MG63 (cell line): ENCODE data around the gene ATP5MC3. TPM values are rescaled to one million over a fixed set of nuclear protein-coding genes. Genes with fewer than 3 reads are reported as not detected.

Source experiments
- DNase-seq: peaks from one replicate; pipeline ENCODE4 v3.0.0-alpha.2; 2020
- H3K27me3 ChIP-seq: fragments of 250-450 bp; sonication (Bioruptor Pico); 2 replicates; pipeline ENCODE4 v1.5.1; 2020; ENCODE audit warnings: mild to moderate bottlenecking, moderate library complexity
- H3K36me3 ChIP-seq: fragments of 250-450 bp; sonication (Bioruptor Pico); 2 replicates; pipeline ENCODE4 v1.5.1; 2020; ENCODE audit warnings: mild to moderate bottlenecking, moderate library complexity
- H3K4me3 ChIP-seq: fragments of 250-450 bp; sonication (Bioruptor Pico); 2 replicates; pipeline ENCODE4 v1.5.1; 2020; ENCODE audit warnings: mild to moderate bottlenecking, moderate library complexity
- H3K9me3 ChIP-seq: fragments of 250-450 bp; sonication (Bioruptor Pico); 2 replicates; pipeline ENCODE4 v1.5.1; 2020; ENCODE audit warnings: mild to moderate bottlenecking, moderate library complexity
- total RNA-seq: library from RNA; depleted of rRNA; stranded (reverse); fragments of >200 nt; shearing (Covaris generic); gene quantifications from 2 replicates; pipeline ENCODE4 v1.2.3, GENCODE V29; 2014; ENCODE audit warnings: low replicate concordance

The ATP5MC3 gene
- total RNA-seq, 1 experiment from 2014 or later = 228 TPM

DNA sequence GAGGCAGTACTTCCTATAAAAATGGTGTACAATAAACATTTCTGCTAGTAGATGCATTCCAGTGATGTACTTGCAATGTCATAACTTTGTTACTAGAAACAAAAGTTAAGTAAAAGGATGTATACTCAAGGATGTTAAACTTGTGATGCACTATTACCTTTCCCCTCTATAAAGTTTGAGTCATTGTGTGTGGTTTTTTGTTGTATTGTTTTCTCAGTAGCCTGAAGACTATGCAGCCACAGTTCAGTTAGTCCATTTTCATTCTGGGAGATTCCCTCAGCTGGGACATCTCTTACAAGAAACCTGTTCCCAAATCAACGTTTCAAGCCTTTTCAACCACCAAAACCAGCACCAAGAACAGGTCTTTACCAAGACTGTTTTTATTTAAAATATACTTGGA lies 5.6 kb downstream of the ATP5MC3 start:
- Histone ChIP-seq H3K27me3 (no peaks in the 10 kb centered on the region), H3K9me3 (no peaks in the 10 kb centered on the region), H3K36me3 (peaks cover 52% of the 10 kb centered on the region), H3K4me3 (no peak overlapping the region)
- no peak for DNase-seq

GRCh38 chr2:175175320-175175719 lies 6.2 kb downstream of the ATP5MC3 start:
- peaks cover 46% of the 10 kb centered on the region for H3K36me3 ChIP-seq
- no peak for DNase-seq

DNA sequence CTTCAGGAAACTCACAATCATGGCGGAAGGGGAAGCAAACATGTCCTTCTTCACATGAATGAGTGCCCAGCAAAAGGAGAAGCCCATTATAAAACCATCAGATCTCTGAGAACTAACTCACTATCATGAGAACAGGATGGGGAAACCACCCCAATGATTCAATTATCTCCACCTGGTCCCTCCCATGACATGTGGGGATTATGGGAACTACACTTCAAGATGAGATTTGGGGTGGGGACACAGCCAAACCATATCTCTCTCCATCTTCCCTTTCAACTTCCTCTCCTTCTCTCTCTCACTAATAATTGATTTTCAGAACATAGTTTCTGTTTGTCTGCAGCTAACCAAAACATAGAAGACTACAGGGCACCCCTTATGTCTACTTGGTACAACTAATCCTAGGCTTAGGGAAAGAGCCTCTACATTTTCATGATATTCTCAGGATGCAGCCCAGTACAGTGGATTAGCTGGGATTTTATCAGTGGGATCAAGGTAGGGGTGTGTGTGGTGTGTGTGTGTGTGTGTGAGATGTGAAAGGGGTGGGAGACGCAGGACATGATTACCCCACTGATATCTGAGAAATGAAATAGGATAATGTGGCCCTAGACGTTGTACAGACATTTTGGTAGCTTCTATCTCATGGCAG lies 10.7 kb downstream of the ATP5MC3 start:
- H3K9me3 ChIP-seq = no peaks in the 10 kb centered on the region
- no peak overlapping the region for H3K4me3 ChIP-seq

More at GRCh38 chr2:175175320-175175719, 6.2 kb downstream of the ATP5MC3 start:
- no peaks in the 10 kb centered on the region for H3K9me3 ChIP-seq
- no peak overlapping the region for H3K4me3 ChIP-seq
- H3K27me3 ChIP-seq = no peaks in the 10 kb centered on the region

DNA sequence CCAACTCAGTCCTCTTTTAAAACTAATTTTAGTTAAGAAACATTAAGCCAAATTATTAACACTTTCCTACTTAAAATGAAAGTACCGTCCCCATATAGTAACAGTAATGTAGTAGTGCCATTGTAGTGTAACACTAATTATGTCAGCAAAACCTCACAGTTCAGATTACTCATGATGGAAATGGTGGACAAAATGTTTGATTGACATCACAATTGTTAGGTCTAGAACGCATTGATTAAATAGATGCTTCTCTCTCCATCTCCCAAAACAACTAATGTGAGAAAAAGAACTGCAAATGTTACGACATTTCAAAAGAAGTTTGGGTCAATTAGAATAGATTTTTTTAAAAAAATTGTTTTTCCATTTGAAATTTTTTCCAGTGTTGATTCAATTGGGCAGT lies 12.3 kb downstream of the ATP5MC3 start:
- Histone ChIP-seq H3K36me3 (peaks cover 5% of the 10 kb centered on the region), H3K4me3 (peak overlapping the region; percentile 99), H3K9me3 (no peaks in the 10 kb centered on the region), H3K27me3 (no peaks in the 10 kb centered on the region)
- DNase-seq = no peak

More for the DNA sequence above, 10.7 kb downstream of the ATP5MC3 start:
- no peaks in the 10 kb centered on the region for H3K27me3 ChIP-seq
- no peak for DNase-seq
- H3K36me3 ChIP-seq = peaks cover 2% of the 10 kb centered on the region

- DNase-seq = no peak
- H3K36me3 ChIP-seq = peaks cover 5% of the 10 kb centered on the region
- no peaks in the 10 kb centered on the region for H3K27me3 ChIP-seq
- peak overlapping the region; percentile 99 for H3K4me3 ChIP-seq
- H3K9me3 ChIP-seq = no peaks in the 10 kb centered on the region
Measured at GRCh38 chr2:175168564-175168945, 13.0 kb downstream of the ATP5MC3 start.

DNA sequence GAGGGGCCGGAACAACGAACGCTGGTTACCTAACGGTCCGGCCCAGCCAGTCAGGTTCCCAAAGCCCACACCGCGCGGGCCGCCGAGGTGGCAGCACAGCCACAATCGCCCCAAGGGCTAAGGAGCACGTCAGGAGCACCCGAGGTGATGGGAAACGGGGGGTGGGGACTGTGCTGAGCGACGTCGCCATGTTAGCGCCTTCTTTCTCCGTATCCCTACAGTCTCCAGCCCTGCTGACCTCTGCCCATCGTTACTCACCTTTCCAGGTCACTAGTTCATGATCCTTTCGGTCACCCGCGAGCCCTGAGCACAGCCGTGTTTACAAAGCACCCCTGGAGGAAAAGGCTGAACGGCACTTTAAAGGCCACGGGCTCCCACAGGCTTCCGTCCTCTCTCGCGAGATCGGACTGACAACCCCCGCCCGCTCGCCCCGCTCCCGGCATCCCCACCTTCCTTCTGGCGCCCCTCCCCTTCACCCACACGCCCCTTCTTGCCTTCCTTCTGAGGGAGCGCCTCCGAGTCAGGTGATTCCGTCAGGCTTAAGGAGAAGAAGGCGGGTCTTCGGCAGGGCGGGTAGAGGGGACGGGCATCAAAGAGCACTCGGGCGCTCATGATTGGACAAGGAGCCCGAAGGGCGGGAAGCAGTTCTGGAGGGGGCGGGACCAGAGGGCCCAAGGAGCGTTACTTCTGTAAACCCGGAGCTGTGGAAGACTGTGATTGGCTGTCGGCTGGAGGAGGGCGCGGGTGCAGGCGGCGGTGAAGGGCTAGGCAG lies 13.5 kb downstream of the ATP5MC3 start, which contains the start of gene ATF2:
Gene ATF2, minus strand, starts transcription at position 412 of the 772 bp plus-strand sequence. CDS start 31,760 bp downstream, outside the sequence.
- Histone ChIP-seq H3K4me3 (peak within 1 kb of the TSS; percentile 99), H3K9me3 (no peaks in the 10 kb centered on the region), H3K36me3 (peaks cover 5% of the 10 kb centered on the region), H3K27me3 (no peaks in the 10 kb centered on the region)
- DNase-seq = peak; percentile 99

GRCh38 chr2:175167076-175167791 lies 14.3 kb downstream of the ATP5MC3 start:
- Histone ChIP-seq H3K36me3 (peaks cover 5% of the 10 kb centered on the region), H3K9me3 (no peaks in the 10 kb centered on the region), H3K4me3 (peak overlapping the region; percentile 99), H3K27me3 (no peaks in the 10 kb centered on the region)
- DNase-seq = peak; percentile 58

- Histone ChIP-seq H3K4me3 (peak overlapping the region; percentile 99), H3K9me3 (no peaks in the 10 kb centered on the region), H3K27me3 (no peaks in the 10 kb centered on the region), H3K36me3 (peaks cover 5% of the 10 kb centered on the region)
- no peak for DNase-seq
Measured at GRCh38 chr2:175166216-175166824, 15.2 kb downstream of the ATP5MC3 start.

- no peak for DNase-seq
- H3K27me3 ChIP-seq = no peaks in the 10 kb centered on the region
- H3K36me3 ChIP-seq = peaks cover 14% of the 10 kb centered on the region
- H3K9me3 ChIP-seq = no peaks in the 10 kb centered on the region
- H3K4me3 ChIP-seq = no peak overlapping the region
Measured at GRCh38 chr2:175164235-175164634, 17.3 kb downstream of the ATP5MC3 start.

DNA sequence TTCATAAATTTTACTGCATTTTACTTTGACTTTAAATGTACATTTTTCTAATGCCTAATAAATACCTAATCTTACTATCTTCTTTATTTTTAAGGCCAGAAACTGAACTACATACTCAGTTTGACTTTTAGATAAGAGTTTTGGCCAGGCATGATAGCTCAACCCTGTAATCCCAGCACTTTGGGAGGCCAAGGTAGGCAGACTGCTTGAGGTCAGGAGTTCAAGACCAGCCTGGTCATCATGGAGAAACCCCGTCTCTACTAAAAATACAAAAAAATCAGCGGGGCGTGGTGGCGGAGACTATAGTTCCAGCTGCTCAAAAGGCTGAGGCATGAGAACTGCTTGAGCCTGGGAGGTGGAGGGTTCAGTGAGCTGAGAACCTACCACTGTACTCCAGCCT lies 22.6 kb downstream of the ATP5MC3 start:
- Histone ChIP-seq H3K4me3 (no peak overlapping the region), H3K9me3 (no peaks in the 10 kb centered on the region), H3K27me3 (no peaks in the 10 kb centered on the region), H3K36me3 (peaks cover 17% of the 10 kb centered on the region)
- DNase-seq = no peak

DNA sequence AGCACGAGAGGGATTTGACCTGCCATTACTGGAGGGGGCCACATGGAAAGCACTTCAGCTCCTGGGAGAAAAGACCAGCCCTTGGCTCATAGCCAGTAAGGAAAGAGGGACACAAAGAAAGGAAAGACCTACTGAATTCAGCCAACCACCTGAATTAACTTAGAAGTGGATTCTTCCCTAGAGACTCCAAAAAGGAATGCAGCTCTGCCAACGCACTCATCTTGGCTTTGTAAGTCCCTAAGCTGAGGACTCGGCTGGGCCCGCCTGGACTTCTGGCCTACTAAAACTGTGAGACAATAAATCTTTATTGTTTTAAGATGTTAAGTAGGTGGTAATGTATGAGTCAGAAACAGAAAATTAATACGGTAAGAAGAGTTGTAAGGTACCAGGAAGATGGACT lies 25.0 kb downstream of the ATP5MC3 start:
- H3K36me3 ChIP-seq = peaks cover 17% of the 10 kb centered on the region
- no peak overlapping the region for H3K4me3 ChIP-seq
- DNase-seq = peak; percentile 19
- no peaks in the 10 kb centered on the region for H3K27me3 ChIP-seq
- no peaks in the 10 kb centered on the region for H3K9me3 ChIP-seq

DNA sequence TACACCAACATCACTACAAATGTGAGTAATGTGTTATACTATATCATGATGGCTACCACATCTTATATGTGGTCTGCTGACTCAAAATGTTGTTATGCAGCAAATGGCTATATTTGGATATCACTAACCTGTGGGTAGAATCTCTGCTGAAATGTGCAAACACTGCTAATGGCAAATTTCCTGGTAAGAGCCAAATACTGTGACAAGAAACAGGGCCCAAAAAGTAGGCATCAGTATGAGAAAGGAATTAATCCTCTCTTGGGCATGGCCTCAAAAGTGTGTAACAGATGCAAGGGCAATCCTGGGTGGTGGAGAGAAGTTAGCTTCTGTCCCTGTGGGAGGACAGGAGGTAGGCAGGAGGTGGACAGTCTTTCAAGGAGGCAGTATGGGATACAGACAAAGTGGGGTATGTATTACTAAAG lies 26.8 kb downstream of the ATP5MC3 start:
- H3K36me3 ChIP-seq = peaks cover 18% of the 10 kb centered on the region
- H3K9me3 ChIP-seq = no peaks in the 10 kb centered on the region
- H3K4me3 ChIP-seq = no peak overlapping the region
- DNase-seq = peak; percentile 18
- no peaks in the 10 kb centered on the region for H3K27me3 ChIP-seq

DNA sequence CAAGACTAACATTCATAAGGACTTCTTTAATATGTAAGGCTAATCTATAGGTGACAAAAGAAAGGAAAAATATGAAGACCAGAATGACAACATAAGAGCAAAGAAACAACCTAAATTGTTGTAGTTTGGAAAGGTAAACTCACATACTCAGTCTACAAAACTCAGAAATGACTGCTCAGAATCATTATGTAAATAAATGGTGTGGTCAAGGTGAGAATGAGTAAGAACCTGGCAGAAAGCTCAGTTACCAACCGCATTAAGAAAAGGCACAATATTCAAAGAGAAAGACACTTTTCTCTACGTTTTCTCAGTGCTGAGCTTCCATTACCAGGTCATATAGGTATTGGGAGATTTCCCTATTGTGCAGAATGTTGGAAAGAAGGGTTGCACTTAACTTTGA lies 29.3 kb downstream of the ATP5MC3 start:
- Histone ChIP-seq H3K36me3 (peaks cover 20% of the 10 kb centered on the region), H3K4me3 (no peak overlapping the region), H3K9me3 (no peaks in the 10 kb centered on the region), H3K27me3 (no peaks in the 10 kb centered on the region)
- DNase-seq = no peak

DNA sequence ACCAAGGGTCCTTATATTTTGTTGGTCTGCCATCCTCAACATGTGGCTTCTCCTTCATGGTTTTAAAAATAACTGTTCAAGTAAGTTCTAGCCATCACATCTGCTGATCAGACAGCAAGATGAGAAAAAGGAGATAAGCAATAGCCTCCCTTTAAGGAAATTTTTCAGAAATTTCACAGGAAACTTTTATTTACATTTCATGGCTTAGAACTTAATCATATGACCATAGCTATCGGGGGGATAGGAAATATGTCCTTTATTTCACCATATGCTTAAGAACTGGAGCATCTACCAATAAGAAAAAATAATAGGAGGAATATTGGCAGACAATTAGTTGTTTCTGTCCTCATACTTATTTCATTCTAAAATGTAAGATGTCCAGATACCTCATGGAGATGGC lies 29.7 kb downstream of the ATP5MC3 start:
- no peak overlapping the region for H3K4me3 ChIP-seq
- no peaks in the 10 kb centered on the region for H3K27me3 ChIP-seq
- DNase-seq = no peak
- peaks cover 20% of the 10 kb centered on the region for H3K36me3 ChIP-seq
- no peaks in the 10 kb centered on the region for H3K9me3 ChIP-seq

- DNase-seq = no peak
- Histone ChIP-seq H3K4me3 (no peak overlapping the region), H3K27me3 (no peaks in the 10 kb centered on the region), H3K9me3 (no peaks in the 10 kb centered on the region), H3K36me3 (peaks cover 14% of the 10 kb centered on the region)
Measured at GRCh38 chr2:175147186-175147585, 34.3 kb downstream of the ATP5MC3 start.

DNA sequence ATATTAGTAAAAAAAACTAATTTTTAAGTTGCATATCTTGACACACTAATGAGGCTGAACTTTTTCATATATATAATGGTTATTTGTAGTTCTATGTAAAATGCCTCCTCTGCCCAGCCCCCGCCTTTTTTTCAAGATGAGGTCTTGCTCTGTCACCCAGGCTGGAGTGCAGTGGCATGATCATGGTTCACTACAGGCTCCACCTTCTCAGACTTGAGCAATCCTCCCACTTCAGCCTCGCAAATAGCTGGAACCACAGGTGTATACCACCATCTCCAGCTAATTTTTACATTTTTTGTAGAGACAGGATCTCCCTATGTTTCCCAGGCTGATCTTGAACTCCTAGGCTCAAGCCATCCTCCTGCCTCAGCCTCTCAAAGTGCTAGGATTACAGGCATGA lies 37.8 kb downstream of the ATP5MC3 start:
- H3K36me3 ChIP-seq = peaks cover 6% of the 10 kb centered on the region
- no peak overlapping the region for H3K4me3 ChIP-seq
- no peaks in the 10 kb centered on the region for H3K27me3 ChIP-seq
- no peaks in the 10 kb centered on the region for H3K9me3 ChIP-seq
- no peak for DNase-seq

- DNase-seq = no peak
- H3K9me3 ChIP-seq = no peaks in the 10 kb centered on the region
- peaks cover 7% of the 10 kb centered on the region for H3K36me3 ChIP-seq
- no peak overlapping the region for H3K4me3 ChIP-seq
- H3K27me3 ChIP-seq = no peaks in the 10 kb centered on the region
Measured at GRCh38 chr2:175143191-175143590, 38.3 kb downstream of the ATP5MC3 start.
